ENCODE measurements around the gene SYNDIG1L.
A peak's percentile ranks its signal among the peaks of the same experiment; 100 is the strongest.

SYNDIG1L gene

GRCh38 chr14:74426202-74426582, at the start of gene SYNDIG1L:
SYNDIG1L (minus strand) TSS chr14:74426210; CDS start chr14:74409744, 16,466 bp downstream.
- H3K4me3 ChIP-seq (ENCODE audit: control insufficient read depth, low read depth, low read length): no peak within 1 kb of the TSS
- no peak for DNase-seq (ENCODE audit: low read depth)
- no peak for TF ChIP-seq CTCF (IDR thresholded peaks at IDR 0.05; ENCODE audit: control insufficient read depth, insufficient read depth, low read depth, low read length, missing control alignments)

GRCh38 chr14:74475678-74476077, 49.7 kb upstream of the SYNDIG1L start:
- peak; percentile 33 for DNase-seq (ENCODE audit: low read depth)
- no peak for TF ChIP-seq CTCF (IDR thresholded peaks at IDR 0.05; ENCODE audit: control insufficient read depth, insufficient read depth, low read depth, low read length, missing control alignments)

GRCh38 chr14:74474376-74474775, 48.4 kb upstream of the SYNDIG1L start:
- TF ChIP-seq CTCF (IDR thresholded peaks at IDR 0.05; ENCODE audit: control insufficient read depth, insufficient read depth, low read depth, low read length, missing control alignments): no peak
- no peak for DNase-seq (ENCODE audit: low read depth)
- no peak overlapping the region for H3K4me3 ChIP-seq (ENCODE audit: control insufficient read depth, low read depth, low read length)

More at GRCh38 chr14:74475678-74476077, 49.7 kb upstream of the SYNDIG1L start:
- no peak overlapping the region for H3K4me3 ChIP-seq (ENCODE audit: control insufficient read depth, low read depth, low read length)

GRCh38 chr14:74472601-74473000, 46.6 kb upstream of the SYNDIG1L start:
- TF ChIP-seq CTCF (IDR thresholded peaks at IDR 0.05; ENCODE audit: control insufficient read depth, insufficient read depth, low read depth, low read length, missing control alignments): no peak
- no peak for DNase-seq (ENCODE audit: low read depth)

GRCh38 chr14:74469548-74470518, 43.8 kb upstream of the SYNDIG1L start:
- H3K4me3 ChIP-seq (ENCODE audit: control insufficient read depth, low read depth, low read length): no peak overlapping the region
- no peak for DNase-seq (ENCODE audit: low read depth)
- no peak for TF ChIP-seq CTCF (IDR thresholded peaks at IDR 0.05; ENCODE audit: control insufficient read depth, insufficient read depth, low read depth, low read length, missing control alignments)

More at GRCh38 chr14:74472601-74473000, 46.6 kb upstream of the SYNDIG1L start:
- no peak overlapping the region for H3K4me3 ChIP-seq (ENCODE audit: control insufficient read depth, low read depth, low read length)

GRCh38 chr14:74468513-74468912, 42.5 kb upstream of the SYNDIG1L start:
- no peak for DNase-seq (ENCODE audit: low read depth)
- no peak overlapping the region for H3K4me3 ChIP-seq (ENCODE audit: control insufficient read depth, low read depth, low read length)
- no peak for TF ChIP-seq CTCF (IDR thresholded peaks at IDR 0.05; ENCODE audit: control insufficient read depth, insufficient read depth, low read depth, low read length, missing control alignments)
